ENCODE data around the gene MEGF9.

DNA sequence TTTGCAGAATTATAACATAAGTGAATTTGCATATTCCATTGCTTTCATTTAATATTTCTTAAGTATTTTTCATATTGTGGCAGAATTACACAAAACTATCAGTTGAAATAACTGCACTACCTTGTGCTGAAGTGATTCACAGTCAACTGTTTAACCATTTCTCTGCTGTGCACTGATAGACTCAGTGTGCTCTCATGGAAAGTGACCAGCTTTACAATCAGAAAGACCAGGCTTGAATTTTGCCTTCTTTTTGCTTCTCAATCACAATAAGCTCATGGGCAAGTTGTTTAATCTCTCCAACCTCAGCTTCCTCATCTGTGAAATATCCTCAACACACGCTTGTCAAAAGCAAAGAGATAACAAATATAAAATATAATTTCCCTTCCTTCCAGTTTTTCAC lies 152.6 kb downstream of the MEGF9 start:
- TF ChIP-seq CTCF (optimal IDR thresholded peaks at IDR 0.05 in 1 of 3, IDR thresholded peaks at IDR 0.05 in 1 of 3, conservative IDR thresholded peaks at IDR 0.05 in 1 of 3; ENCODE audit: extremely low read depth in 1 of 3, insufficient read depth in 2 of 3, low read length in 3 of 3) (no peak), EZH2 (IDR thresholded peaks at IDR 0.05; ENCODE audit: low read length) (no peak)

All from keratinocyte (primary cell).